SIG-M5 treated with dmso at 0.1 percent for 504 hours (cell line): ENCODE results near the gene RND3.
A peak's percentile ranks its signal among the peaks of the same experiment; 100 is the strongest.

ENCODE experiments used
- DNase-seq: peaks from one replicate; lab custom pipeline; 2025; ENCODE audit not compliant: unreplicated experiment; lab: John Stamatoyannopoulos, UW

Gene RND3

GRCh38 chr2:150476809-150477302 is 10.6 kb downstream of the RND3 start:
- DNase-seq: no peak

GRCh38 chr2:150476286-150476685 is 11.2 kb downstream of the RND3 start:
- no peak for DNase-seq

GRCh38 chr2:150475479-150476250 is 11.8 kb downstream of the RND3 start:
- DNase-seq: no peak

GRCh38 chr2:150474326-150475074 is 13.0 kb downstream of the RND3 start:
- no peak for DNase-seq

- no peak for DNase-seq
Observed at GRCh38 chr2:150473767-150474166, 13.7 kb downstream of the RND3 start.

GRCh38 chr2:150472511-150472899 is 15.0 kb downstream of the RND3 start:
- DNase-seq: no peak

- DNase-seq: no peak
Observed at GRCh38 chr2:150471813-150472510, 15.5 kb downstream of the RND3 start.

GRCh38 chr2:150470435-150470834 is 17.0 kb downstream of the RND3 start:
- DNase-seq: no peak

- no peak for DNase-seq
Observed at GRCh38 chr2:150469706-150470274, 17.7 kb downstream of the RND3 start.

GRCh38 chr2:150468350-150468960 is 19.0 kb downstream of the RND3 start:
- no peak for DNase-seq

- no peak for DNase-seq
Observed at GRCh38 chr2:150467621-150467963, 19.9 kb downstream of the RND3 start.

GRCh38 chr2:150466741-150467620 is 20.5 kb downstream of the RND3 start:
- DNase-seq: no peak

- no peak for DNase-seq
Observed at GRCh38 chr2:150465703-150466569, 21.5 kb downstream of the RND3 start.

- no peak for DNase-seq
Observed at GRCh38 chr2:150464986-150465385, 22.5 kb downstream of the RND3 start.

- no peak for DNase-seq
Observed at GRCh38 chr2:150464270-150464669, 23.2 kb downstream of the RND3 start.

- DNase-seq: no peak
Observed at GRCh38 chr2:150462770-150463169, 24.7 kb downstream of the RND3 start.

- DNase-seq: no peak
Observed at GRCh38 chr2:150459281-150459680, 28.2 kb downstream of the RND3 start.

GRCh38 chr2:150450765-150451164 is 36.7 kb downstream of the RND3 start:
- no peak for DNase-seq

GRCh38 chr2:150449856-150450255 is 37.6 kb downstream of the RND3 start:
- peak; percentile 4 for DNase-seq
